Thyroid gland (tissue), 4 donors: ENCODE results near the gene SKP1. TPM values are rescaled to one million over a fixed set of nuclear protein-coding genes. Genes with fewer than 3 reads are reported as not detected.

Experiments
- DNase-seq, 2 donors: peaks; one replicate each; pipeline ENCODE4 v3.0.0-alpha.2; 2019
- H3K27ac ChIP-seq, 3 donors: fragments of 200-600 bp; sonication (generic); 1 replicate in 2 of 3; 2 replicates in 1 of 3; pipeline ENCODE4 v1.5.1; 2016 to 2019; ENCODE audit warnings: mild to moderate bottlenecking in 1 of 3, moderate library complexity in 1 of 3
- H3K27me3 ChIP-seq: fragments of 200-600 bp; sonication (generic); one replicate; pipeline ENCODE4 v1.5.1; 2019
- H3K36me3 ChIP-seq, 2 donors: fragments of 200-600 bp; sonication (generic); one replicate each; pipeline ENCODE4 v1.5.1; 2016 to 2019
- H3K4me1 ChIP-seq, 2 donors: fragments of 200-600 bp; sonication (generic); one replicate each; pipeline ENCODE4 v1.5.1; 2017 to 2019
- H3K4me3 ChIP-seq, 3 donors: fragments of 200-600 bp; sonication (generic); replicated peaks in 1 of 3; 1 replicate in 2 of 3; 2 replicates in 1 of 3; pipeline ENCODE4 v1.5.1; 2016; ENCODE audit warnings: mild to moderate bottlenecking in 1 of 3
- H3K9me3 ChIP-seq: fragments of 200-600 bp; sonication (generic); one replicate; pipeline ENCODE4 v1.5.1; 2017
- POLR2A ChIP-seq, 2 donors: fragments of 450-650 bp; IDR thresholded peaks; one replicate each; pipeline ENCODE4 v1.6.1; 2017; ENCODE audit warnings: antibody characterized with exemption in 2 of 2, mild to moderate bottlenecking in 2 of 2, moderate library complexity in 1 of 2
- WGBS, 2 donors: methylation state at CpG; one replicate each; pipeline ENCODE4 v1.1.5; 2017; 5-methylcytosine and 5-hydroxymethylcytosine counted together
- intact Hi-C: fragments of 100-400 bp; cut with DNase I; formaldehyde crosslinking; loops from one replicate; pipeline ENCODE4 v1.15.1; 2023
- total RNA-seq, 4 donors: library from RNA; depleted of rRNA; stranded (reverse); fragments of >200 nt; gene quantifications; one replicate each; pipeline ENCODE4 v1.2.3, GENCODE V29; 2016
- TF ChIP-seq, protein P1 (sequence below), 6 experiments: fragments of 200-600 bp in 3 of 6; fragments of 450-650 bp in 3 of 6; sonication (generic) in 3 of 6; IDR thresholded peaks; one replicate each; pipeline ENCODE4 v1.5.1; 2016 to 2019; ENCODE audit warnings: antibody characterized with exemption in 6 of 6, mild to moderate bottlenecking in 2 of 6, inconsistent platforms in 1 of 6, moderate library complexity in 1 of 6

The SKP1 gene
- total RNA-seq, 4 donors from 2014 or later, result 234 to 418 (median 346) TPM

DNA sequence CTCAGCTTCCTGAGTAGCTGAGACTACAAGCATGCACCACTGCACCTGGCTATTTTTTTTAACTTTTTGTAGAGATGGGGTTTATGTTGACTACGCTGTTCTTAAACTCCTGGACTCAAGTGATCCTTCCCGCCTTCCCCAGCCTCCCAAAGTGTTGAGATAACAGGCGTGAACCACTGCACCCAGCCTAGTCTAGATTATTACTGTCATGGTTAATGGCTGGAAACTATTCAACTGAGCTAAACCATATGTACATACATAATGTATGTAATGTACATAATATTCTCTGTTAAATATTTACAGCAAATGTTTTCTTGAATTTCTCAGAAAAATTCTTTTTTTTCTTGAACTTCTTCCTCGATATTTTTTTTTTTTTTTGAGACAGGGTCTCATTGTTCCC, 27.8 kb upstream of the SKP1 start:
- H3K9me3 ChIP-seq, result no peaks in the 10 kb centered on the region
- H3K4me1 ChIP-seq, result peaks cover 44 to 52% of the 10 kb centered on the region in 2 donors
- DNase-seq, result peak; percentile 23 to 26
- TF ChIP-seq POLR2A (IDR thresholded peaks at IDR 0.05), result no peak
- TF ChIP-seq, protein P1, sequence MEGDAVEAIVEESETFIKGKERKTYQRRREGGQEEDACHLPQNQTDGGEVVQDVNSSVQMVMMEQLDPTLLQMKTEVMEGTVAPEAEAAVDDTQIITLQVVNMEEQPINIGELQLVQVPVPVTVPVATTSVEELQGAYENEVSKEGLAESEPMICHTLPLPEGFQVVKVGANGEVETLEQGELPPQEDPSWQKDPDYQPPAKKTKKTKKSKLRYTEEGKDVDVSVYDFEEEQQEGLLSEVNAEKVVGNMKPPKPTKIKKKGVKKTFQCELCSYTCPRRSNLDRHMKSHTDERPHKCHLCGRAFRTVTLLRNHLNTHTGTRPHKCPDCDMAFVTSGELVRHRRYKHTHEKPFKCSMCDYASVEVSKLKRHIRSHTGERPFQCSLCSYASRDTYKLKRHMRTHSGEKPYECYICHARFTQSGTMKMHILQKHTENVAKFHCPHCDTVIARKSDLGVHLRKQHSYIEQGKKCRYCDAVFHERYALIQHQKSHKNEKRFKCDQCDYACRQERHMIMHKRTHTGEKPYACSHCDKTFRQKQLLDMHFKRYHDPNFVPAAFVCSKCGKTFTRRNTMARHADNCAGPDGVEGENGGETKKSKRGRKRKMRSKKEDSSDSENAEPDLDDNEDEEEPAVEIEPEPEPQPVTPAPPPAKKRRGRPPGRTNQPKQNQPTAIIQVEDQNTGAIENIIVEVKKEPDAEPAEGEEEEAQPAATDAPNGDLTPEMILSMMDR (IDR thresholded peaks at IDR 0.05), result no peak
- intact Hi-C loops, result no loop called here
- WGBS, 2 donors, result 52 to 57% methylated on average over 4 of the region's 4 CpGs
- H3K36me3 ChIP-seq, result peaks cover 18 to 21% of the 10 kb centered on the region in 2 donors
- no peaks in the 10 kb centered on the region for H3K27me3 ChIP-seq
- H3K4me3 ChIP-seq, result no peak overlapping the region
- peak overlapping the region in 1 of 3 donors; percentile 1 for H3K27ac ChIP-seq

DNA sequence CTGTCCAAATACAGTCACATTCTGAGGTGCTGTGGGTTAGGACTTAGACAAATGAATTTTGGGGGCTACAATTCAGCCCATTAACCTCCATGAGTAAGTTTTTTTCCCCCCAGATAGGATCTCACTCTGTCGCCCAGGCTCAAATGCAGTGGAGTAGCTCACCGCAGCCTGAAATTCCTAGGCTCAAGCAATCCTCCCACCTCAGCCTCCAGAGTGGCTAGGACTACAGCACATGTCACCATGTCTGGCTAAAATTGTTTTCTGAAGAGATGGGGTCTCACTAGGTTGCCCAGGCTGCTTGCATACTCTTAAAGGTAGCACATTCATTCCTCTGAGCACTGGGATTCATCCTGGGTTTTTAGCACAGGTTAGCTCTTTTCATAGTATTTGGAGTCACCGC, 26.9 kb upstream of the SKP1 start:
- WGBS, 2 donors, result 97 to 100% methylated on average over 3 of the region's 3 CpGs
- H3K9me3 ChIP-seq, result no peaks in the 10 kb centered on the region
- H3K4me1 ChIP-seq, result peaks cover 35 to 43% of the 10 kb centered on the region in 2 donors
- H3K27ac ChIP-seq, result no peak overlapping the region
- intact Hi-C loops, result no loop called here
- no peak for DNase-seq
- H3K27me3 ChIP-seq, result no peaks in the 10 kb centered on the region
- no peak overlapping the region for H3K4me3 ChIP-seq
- no peak for TF ChIP-seq POLR2A (IDR thresholded peaks at IDR 0.05)
- TF ChIP-seq, protein P1 (IDR thresholded peaks at IDR 0.05), result no peak
- peaks cover 22 to 28% of the 10 kb centered on the region in 2 donors for H3K36me3 ChIP-seq

DNA sequence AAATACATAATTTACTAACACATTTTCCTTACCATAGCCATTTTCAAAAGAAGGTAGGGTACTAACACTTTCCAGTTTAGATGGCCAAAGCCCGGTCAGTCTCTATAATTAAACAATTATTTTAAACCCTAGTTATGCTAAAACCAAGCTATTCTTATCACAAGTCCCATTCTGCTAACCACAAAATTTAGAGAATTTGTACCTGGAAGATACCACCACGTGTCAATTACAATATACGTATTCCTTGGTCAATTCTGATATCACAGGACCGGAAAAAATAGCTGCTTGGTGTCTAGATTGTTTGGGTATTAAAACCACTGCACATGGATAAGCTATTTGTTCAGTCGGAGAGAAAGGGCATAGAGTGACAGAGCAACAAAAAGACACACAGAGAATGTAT, 18.9 kb upstream of the SKP1 start:
- 70 to 78% methylated on average over 5 of the region's 5 CpGs for WGBS, 2 donors
- Histone ChIP-seq H3K27ac (peak overlapping the region in 2 of 3 donors; percentile 25 to 50), H3K4me1 (peaks cover 9 to 26% of the 10 kb centered on the region in 2 donors), H3K9me3 (no peaks in the 10 kb centered on the region), H3K27me3 (no peaks in the 10 kb centered on the region), H3K36me3 (peaks cover 18 to 20% of the 10 kb centered on the region in 2 donors), H3K4me3 (no peak overlapping the region)
- no peak for DNase-seq
- intact Hi-C loops, result no loop called here
- TF ChIP-seq, protein P1 (IDR thresholded peaks at IDR 0.05), result no peak
- TF ChIP-seq POLR2A (IDR thresholded peaks at IDR 0.05), result no peak

DNA sequence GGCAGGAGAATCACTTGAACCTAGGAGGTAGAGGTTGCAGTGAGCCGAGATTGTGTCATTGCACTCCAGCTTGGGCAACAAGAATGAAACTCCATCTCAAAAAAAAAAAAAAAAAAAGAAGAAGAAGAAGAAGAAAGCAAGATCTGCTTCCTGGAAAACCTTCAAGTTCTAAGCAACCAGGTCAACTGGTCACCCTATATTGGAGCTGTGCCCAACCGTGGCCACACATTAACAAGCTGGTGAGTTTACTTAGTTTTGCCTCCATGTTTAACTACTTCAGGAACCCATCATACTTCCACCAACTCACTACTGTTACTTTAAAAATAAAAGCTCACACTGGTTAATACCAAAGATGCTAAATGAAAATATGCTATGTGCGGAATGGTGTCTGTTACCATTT, 12.3 kb upstream of the SKP1 start:
- Histone ChIP-seq H3K4me3 (no peak overlapping the region), H3K27ac (no peak overlapping the region), H3K27me3 (no peaks in the 10 kb centered on the region), H3K9me3 (no peaks in the 10 kb centered on the region), H3K4me1 (peaks cover 10 to 28% of the 10 kb centered on the region in 2 donors), H3K36me3 (no peaks in the 10 kb centered on the region)
- TF ChIP-seq, protein P1 (IDR thresholded peaks at IDR 0.05), result no peak
- intact Hi-C loops, result loop anchor here (10.0 kb wide), 1 partner anchor 396 kb away; no protein-coding TSS in a partner anchor
- no peak for DNase-seq
- WGBS, 2 donors, result 84 to 85% methylated on average over 3 of the region's 3 CpGs

- DNase-seq, result peak in 1 of 2 donors; percentile 19
- 61 to 84% methylated on average over 1 of the region's 1 CpG for WGBS, 2 donors
- Histone ChIP-seq H3K36me3 (no peaks in the 10 kb centered on the region), H3K9me3 (no peaks in the 10 kb centered on the region), H3K4me1 (peaks cover 10 to 29% of the 10 kb centered on the region in 2 donors), H3K4me3 (no peak overlapping the region), H3K27me3 (no peaks in the 10 kb centered on the region), H3K27ac (no peak overlapping the region)
- intact Hi-C loops, result loop anchor here (10.0 kb wide), 1 partner anchor 397 kb away; no protein-coding TSS in a partner anchor
- TF ChIP-seq, protein P1 (IDR thresholded peaks at IDR 0.05), result no peak
- TF ChIP-seq POLR2A (IDR thresholded peaks at IDR 0.05), result no peak
Observed at GRCh38 chr5:134188092-134188491, 11.3 kb upstream of the SKP1 start.
